ENCODE data around the gene SDK2.

Gene SDK2

GRCh38 chr17:73630965-73631595 is 13.2 kb downstream of the SDK2 start:
- DNase-seq: no peak

- no peak for DNase-seq
These were observed 13.7 kb downstream of the SDK2 start for GRCh38 chr17:73630531-73630930.

GRCh38 chr17:73628642-73629552 is 15.3 kb downstream of the SDK2 start:
- no peak for DNase-seq

GRCh38 chr17:73625991-73626673 is 18.1 kb downstream of the SDK2 start:
- DNase-seq: no peak

- DNase-seq: no peak
These were observed 19.2 kb downstream of the SDK2 start for GRCh38 chr17:73625006-73625405.

- no peak for DNase-seq
These were observed 19.7 kb downstream of the SDK2 start for GRCh38 chr17:73624496-73624988.

GRCh38 chr17:73623818-73624217 is 20.4 kb downstream of the SDK2 start:
- no peak for DNase-seq

GRCh38 chr17:73623247-73623646 is 21.0 kb downstream of the SDK2 start:
- no peak for DNase-seq

- no peak for DNase-seq
These were observed 21.9 kb downstream of the SDK2 start for GRCh38 chr17:73622381-73622780.

- DNase-seq: no peak
These were observed 22.6 kb downstream of the SDK2 start for GRCh38 chr17:73621685-73622084.

- DNase-seq: no peak
These were observed 23.8 kb downstream of the SDK2 start for GRCh38 chr17:73620414-73620813.

GRCh38 chr17:73617501-73617900 is 26.7 kb downstream of the SDK2 start:
- no peak for DNase-seq

- DNase-seq: no peak
These were observed 27.3 kb downstream of the SDK2 start for GRCh38 chr17:73616873-73617404.

GRCh38 chr17:73616120-73616872 is 27.9 kb downstream of the SDK2 start:
- DNase-seq: no peak

- no peak for DNase-seq
These were observed 30.0 kb downstream of the SDK2 start for GRCh38 chr17:73614256-73614655.

- no peak for DNase-seq
These were observed 30.7 kb downstream of the SDK2 start for GRCh38 chr17:73613271-73614233.

GRCh38 chr17:73612031-73612472 is 32.2 kb downstream of the SDK2 start:
- DNase-seq: no peak

GRCh38 chr17:73611630-73612029 is 32.6 kb downstream of the SDK2 start:
- no peak for DNase-seq

- DNase-seq: no peak
These were observed 33.8 kb downstream of the SDK2 start for GRCh38 chr17:73610331-73610911.

- DNase-seq: no peak
These were observed 34.5 kb downstream of the SDK2 start for GRCh38 chr17:73609758-73610157.

GRCh38 chr17:73609060-73609459 is 35.2 kb downstream of the SDK2 start:
- no peak for DNase-seq
